Measurements from ENCODE around the gene EFNA5. TPM values are rescaled to one million over a fixed set of nuclear protein-coding genes. Genes with fewer than 3 reads are reported as not detected.

The EFNA5 gene
- total RNA-seq, 1 donor = 6.5 TPM

DNA sequence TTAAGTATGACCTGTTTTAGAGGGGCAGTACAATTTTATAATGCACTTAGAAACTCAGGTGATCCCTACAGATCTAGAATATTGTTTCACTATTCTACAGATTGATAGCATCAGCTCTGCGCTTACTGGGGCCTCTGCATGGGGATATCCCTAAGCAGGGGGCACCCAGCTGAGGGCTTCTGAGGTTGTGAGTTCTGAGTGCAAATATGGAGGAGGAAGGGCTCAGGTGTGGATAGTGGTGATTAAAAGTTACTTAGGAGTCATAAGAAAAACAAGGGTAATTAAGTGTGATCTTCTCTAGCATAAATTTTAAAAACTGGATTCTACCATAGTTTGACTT lies 274.4 kb downstream of the EFNA5 start:
- DNase-seq (ENCODE audit: low read depth) = no peak
- TF ChIP-seq, protein P1, sequence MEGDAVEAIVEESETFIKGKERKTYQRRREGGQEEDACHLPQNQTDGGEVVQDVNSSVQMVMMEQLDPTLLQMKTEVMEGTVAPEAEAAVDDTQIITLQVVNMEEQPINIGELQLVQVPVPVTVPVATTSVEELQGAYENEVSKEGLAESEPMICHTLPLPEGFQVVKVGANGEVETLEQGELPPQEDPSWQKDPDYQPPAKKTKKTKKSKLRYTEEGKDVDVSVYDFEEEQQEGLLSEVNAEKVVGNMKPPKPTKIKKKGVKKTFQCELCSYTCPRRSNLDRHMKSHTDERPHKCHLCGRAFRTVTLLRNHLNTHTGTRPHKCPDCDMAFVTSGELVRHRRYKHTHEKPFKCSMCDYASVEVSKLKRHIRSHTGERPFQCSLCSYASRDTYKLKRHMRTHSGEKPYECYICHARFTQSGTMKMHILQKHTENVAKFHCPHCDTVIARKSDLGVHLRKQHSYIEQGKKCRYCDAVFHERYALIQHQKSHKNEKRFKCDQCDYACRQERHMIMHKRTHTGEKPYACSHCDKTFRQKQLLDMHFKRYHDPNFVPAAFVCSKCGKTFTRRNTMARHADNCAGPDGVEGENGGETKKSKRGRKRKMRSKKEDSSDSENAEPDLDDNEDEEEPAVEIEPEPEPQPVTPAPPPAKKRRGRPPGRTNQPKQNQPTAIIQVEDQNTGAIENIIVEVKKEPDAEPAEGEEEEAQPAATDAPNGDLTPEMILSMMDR (IDR thresholded peaks at IDR 0.05; ENCODE audit: insufficient read depth, low read depth, low read length) = no peak
- no peak overlapping the region for H3K4me3 ChIP-seq (ENCODE audit: low read depth, low read length)

- TF ChIP-seq, protein P1 (IDR thresholded peaks at IDR 0.05; ENCODE audit: insufficient read depth, low read depth, low read length) = no peak
- DNase-seq (ENCODE audit: low read depth) = no peak
Observed at GRCh38 chr5:107395632-107396350, 274.9 kb downstream of the EFNA5 start.

DNA sequence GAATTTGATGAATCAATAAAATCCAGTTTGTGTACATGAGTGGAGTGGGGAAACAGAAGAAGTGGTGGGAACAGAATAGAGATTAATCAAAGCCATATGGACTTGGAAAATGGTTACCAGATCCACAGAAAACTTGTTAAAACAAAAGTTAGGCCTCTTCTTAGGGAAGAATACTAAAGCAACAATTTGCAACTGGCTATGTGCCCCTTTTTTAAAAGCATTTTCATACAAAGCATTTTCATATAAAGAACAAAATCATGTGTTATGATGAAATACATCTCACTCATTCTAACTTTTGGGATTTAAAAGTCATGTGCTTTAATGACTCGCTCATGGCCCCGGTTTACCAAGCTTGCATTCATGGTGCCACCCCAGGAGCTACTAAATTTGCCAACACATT lies 276.9 kb downstream of the EFNA5 start:
- TF ChIP-seq, protein P1 (IDR thresholded peaks at IDR 0.05; ENCODE audit: insufficient read depth, low read depth, low read length) = no peak
- no peak for DNase-seq (ENCODE audit: low read depth)
- H3K4me3 ChIP-seq (ENCODE audit: low read depth, low read length) = no peak overlapping the region

More at GRCh38 chr5:107395632-107396350, 274.9 kb downstream of the EFNA5 start:
- no peak overlapping the region for H3K4me3 ChIP-seq (ENCODE audit: low read depth, low read length)

DNA sequence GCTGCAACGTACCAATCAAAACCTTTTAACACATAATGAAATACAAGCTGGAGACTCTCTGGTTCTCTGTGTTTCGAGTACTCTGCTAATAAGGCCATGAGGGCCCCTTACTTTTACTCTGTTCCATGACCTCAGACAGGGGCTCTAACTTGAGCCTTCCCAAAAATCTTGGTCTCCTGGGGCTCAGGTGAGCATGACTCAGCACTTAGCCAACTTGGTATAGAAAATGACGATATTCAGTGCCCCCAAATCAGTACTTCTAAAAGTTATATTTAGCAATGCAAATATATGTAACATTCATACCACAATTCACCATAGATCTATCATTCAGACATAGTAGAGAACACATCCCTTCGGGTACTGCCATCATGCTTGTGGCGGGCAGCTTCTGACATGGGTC lies 278.9 kb downstream of the EFNA5 start:
- H3K4me3 ChIP-seq (ENCODE audit: low read depth, low read length) = no peak overlapping the region
- no peak for DNase-seq (ENCODE audit: low read depth)
- TF ChIP-seq, protein P1 (IDR thresholded peaks at IDR 0.05; ENCODE audit: insufficient read depth, low read depth, low read length) = no peak

GRCh38 chr5:107389775-107390148 lies 281.0 kb downstream of the EFNA5 start:
- TF ChIP-seq, protein P1 (IDR thresholded peaks at IDR 0.05; ENCODE audit: insufficient read depth, low read depth, low read length) = no peak

DNA sequence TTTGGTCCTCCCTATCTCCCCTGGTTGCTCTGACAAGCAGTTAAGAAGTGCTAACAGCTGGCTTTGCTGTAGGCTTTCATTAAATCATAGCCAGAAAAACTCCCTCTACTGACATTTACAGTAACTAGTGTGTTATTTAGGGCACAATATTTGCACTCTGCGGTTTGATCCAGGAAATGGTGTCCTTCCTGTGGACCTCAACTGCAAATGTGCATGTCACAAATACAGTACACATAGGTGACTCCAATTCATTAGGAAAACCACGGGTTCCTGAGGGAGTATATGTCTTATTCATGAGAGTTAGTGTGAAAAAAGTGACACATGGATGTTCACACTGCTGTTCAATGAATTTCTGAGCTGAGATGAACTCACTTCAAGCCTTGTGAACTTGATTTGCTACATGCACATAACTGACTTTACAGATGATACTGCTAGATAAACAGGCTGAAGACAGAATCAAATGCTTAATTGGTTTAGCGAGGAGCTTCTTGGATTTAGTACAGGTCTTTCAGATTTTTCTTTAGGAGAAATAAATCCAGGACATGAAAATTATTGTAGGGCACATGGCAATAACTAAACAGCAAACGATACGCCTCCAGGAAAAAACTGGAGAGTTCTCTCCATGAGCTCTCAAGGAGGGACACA lies 281.5 kb downstream of the EFNA5 start:
- TF ChIP-seq, protein P1 (IDR thresholded peaks at IDR 0.05; ENCODE audit: insufficient read depth, low read depth, low read length) = no peak
- peak; percentile 50 for DNase-seq (ENCODE audit: low read depth)
- no peak overlapping the region for H3K4me3 ChIP-seq (ENCODE audit: low read depth, low read length)

More at GRCh38 chr5:107389775-107390148, 281.0 kb downstream of the EFNA5 start:
- H3K4me3 ChIP-seq (ENCODE audit: low read depth, low read length) = no peak overlapping the region
- DNase-seq (ENCODE audit: low read depth) = no peak
